Superior temporal gyrus (tissue), 1 donor: ENCODE measurements around the gene NPY5R.

Experiments
- DNase-seq: peaks from one replicate; pipeline ENCODE4 v3.0.0-alpha.2; 2016; ENCODE audit errors: extremely low spot score

NPY5R gene

DNA sequence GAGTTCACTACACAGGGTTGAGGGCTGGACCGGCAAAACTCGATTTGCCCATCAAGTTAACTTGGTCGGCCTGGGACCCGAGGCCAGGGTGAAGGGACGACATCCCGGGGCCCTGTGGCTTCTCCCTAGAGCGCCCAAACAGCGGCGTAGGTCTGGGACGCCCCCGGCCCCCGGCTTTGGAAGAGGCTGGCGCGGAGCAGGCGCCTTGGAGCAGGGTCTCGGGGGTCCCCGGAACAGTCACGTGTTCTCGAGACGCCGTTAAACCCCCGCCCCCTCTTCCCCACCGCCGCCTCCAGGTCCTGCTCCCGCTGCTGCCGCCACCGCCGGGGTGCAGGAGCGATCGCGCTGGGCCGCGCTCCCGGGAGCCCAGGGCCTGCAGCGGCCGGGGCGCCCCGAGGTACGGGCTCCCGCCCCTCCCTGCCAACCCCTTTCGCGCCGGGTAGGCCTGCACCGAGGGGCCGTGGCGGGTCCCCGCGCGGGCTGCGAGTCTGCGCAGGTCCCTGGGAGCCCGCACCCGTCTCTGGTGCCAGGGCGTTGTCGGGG is at the start of gene NPY5R:
NPY5R (plus strand) TSS at position 289 of the 543 bp plus-strand sequence. CDS start 6,382 bp downstream, outside the sequence.
- DNase-seq, result no peak

DNA sequence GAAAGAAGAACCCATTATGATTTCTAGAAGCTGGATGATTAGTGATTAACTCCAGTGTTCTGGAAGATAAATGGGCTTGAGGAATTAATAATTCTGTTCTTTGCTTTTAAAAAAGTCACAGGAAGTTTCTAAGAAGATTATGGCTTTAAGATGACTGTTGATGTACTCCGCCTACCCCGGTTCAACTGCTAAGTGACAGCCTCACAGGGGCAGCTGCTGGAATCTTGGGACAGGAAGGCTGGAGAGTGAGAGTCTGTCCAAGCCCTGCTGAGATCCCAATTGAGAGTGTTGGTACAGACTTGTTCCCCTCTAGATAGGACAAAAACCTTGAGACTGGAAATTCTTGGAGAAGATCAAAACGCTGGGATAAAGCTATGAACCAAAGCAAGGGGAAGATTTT is 48.6 kb upstream of the NPY5R start:
- DNase-seq, result no peak

GRCh38 chr4:163300445-163300844 is 43.2 kb upstream of the NPY5R start:
- DNase-seq, result no peak

GRCh38 chr4:163303069-163303468 is 40.6 kb upstream of the NPY5R start:
- no peak for DNase-seq

DNA sequence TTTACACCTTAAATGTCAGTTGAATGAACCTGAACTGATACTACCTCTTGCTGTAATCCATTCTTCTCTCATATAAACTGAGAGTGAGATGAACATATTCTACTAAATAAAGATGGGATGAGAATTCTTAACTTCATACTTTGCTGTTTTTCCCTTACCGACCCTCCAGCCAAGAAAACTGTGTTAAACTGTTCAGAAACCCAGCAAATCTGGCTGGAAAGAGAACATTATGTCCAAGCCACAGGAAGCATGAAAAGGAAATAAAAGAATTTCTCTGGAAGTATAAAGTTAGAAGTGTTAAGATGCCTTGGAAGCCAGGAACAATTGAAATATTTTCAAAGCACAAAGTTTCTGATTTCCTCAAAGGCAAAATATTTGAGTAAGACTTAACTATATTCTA is 34.2 kb upstream of the NPY5R start:
- DNase-seq, result no peak

- DNase-seq, result no peak
Measured at GRCh38 chr4:163317110-163317509, 26.6 kb upstream of the NPY5R start.

DNA sequence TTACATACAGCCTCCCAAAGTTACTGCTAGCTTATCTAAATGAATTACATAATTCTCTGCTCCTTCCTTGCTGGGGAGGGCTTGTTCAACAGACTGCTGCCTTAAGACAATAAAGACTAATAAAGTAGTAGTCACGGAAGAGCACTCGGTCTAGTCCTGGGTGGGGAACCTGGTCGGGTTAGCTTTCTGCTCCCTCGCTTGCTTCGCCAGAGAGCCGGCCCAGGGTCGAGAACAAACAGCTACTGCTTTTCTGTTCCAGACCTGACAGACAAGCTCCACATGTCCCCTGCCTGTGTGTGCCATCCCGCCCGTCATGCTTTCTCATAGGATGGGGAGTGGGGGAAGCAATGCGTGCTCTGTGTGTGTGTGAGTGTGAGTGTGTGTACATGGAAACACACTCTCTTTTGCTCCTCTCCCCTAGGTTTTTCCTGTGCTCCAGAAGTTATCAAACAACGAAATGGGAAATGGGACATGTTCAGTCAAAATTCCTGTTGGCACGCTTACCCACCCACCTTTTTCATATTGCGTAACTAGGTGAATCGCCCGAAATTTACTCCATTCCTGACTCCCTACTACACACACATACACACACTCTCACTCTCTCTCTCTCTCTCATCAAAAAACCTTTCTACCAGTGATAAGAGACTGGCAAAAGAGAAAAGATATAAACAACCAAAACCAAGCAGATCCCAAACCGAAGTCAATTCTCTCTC is 12.6 kb upstream of the NPY5R start:
- no peak for DNase-seq

- no peak for DNase-seq
Measured at GRCh38 chr4:163331629-163332376, 11.9 kb upstream of the NPY5R start.

- peak; percentile 83 for DNase-seq
Measured at GRCh38 chr4:163332526-163333406, 10.9 kb upstream of the NPY5R start, which contains the start of gene NPY1R. Gene NPY1R (minus strand): TSS chr4:163332596. CDS start chr4:163326554, 6,042 bp downstream.

DNA sequence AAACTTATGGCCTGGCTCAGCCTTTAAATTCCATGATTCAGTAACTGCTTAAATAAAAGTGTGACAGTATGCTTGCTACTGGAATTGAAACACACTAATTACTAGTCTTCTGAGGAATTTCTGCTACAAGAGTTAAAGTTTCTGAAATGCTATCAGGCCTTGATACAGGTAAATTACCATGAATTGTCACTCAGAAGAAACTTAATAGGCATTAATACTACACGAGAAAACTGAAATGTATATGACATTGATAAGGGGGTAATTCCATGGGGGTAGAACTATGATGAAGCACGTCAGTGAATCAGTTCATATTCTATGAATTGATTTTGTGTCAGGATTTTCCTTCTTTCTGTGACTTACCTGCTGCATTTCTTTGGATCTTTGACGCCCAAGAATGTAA is 8.3 kb upstream of the NPY5R start:
- DNase-seq, result no peak

DNA sequence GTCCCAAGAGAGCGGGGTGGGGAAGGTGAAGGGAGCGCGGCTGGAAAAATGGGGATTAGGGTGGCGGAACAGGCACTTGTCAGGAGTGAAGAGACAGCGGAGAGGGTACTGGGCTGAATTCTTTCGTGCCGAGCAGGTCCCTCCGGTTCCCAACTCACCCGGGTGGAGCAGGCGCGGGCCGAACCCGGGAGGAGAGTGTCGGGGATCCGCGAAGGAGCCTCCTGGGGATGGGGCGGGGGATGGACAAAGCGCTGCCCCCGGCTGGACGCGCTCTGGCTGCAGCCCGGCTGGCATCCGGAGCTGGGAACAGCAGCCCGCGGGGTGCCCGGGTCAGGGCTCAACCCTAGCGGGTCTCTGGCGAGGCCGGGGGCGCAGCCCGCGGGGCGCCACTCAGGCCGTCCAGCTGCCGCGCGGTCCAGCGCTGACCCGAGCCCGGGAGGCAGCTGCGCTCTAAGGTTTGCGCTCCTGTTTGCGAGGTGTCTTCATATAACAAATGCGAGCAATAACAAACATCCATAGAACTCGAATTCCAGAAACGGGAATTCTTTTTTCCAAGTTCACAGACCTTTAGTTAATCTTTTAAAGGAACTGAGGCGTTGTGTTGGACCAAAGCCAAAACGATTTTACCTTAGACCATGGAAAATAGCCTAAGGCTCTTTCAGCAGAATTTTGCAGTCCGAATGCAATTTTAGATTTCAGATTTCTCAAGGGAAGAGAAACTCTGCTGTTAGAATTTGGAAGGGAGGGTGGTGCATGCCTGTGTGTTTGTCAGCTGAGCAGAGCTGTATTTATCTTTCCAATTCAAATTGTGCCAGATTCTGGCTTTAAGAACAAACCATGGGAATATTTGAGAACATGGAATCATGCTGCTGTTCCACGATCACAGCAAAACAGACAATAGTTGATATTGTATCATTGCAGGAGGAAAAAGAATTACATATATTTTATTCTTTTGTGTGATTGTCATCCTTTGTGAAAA is 744 bp downstream of the NPY5R start:
- DNase-seq, result peak; percentile 62

GRCh38 chr4:163350672-163351071 is 7.0 kb downstream of the NPY5R start:
- no peak for DNase-seq

DNA sequence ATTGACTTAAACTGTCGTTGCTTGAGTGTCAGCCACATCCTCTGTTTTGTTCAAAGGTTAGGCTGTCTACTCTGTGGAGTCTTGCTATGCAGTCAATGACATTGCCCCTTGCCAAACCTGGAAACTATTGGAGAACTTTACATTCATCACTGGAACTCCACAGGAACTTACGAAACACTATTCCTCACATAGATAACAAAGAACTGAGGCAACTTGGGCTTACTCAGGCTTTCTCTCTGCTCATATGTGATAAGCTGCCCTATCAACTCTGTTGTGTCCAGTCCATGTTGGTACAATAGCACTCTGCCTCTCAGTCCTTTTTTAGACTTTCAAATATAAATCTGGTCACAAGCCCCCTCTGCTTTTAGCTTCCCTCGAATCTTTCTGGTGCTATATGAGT is 9.4 kb downstream of the NPY5R start:
- no peak for DNase-seq

GRCh38 chr4:163356104-163356503 is 12.4 kb downstream of the NPY5R start:
- DNase-seq, result no peak

DNA sequence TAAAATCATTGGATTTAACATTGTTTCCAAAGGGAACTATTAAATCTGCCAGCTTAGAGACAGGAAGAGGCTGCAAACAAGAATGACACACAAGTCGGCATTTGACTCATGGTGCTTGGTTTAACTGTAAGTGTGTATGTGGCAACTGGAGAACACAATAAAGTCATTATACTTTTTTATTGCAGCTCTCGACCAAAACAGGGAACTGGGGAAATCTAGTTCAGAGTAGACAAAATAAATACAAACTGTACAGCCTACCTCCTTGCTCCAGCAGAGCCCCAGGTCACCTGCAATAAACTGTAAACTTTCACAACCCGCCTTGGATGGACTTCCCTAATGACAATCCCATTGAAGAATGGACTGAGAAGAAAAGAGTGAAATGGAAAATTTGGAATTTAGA is 24.0 kb downstream of the NPY5R start:
- DNase-seq, result no peak

DNA sequence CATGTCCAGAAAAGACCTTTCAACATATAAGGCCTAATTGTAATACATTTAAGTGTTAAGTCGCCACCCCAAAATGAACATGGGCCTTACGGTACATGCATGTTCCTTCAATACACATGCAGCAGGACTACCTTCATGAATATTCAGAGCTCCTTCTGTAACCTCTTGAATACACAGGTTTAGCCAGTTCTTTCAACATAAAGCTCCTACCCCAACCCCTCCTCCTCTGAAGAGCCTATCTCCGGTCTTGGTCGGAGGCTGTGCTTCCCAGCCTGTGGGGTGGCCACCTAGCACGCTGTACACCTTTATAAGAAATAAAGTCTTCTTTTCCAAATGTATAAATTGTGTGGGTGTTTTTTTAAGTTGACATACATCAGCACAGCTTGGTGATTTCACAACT is 28.3 kb downstream of the NPY5R start:
- DNase-seq, result no peak

- DNase-seq, result no peak
Measured at GRCh38 chr4:163378661-163379060, 35.0 kb downstream of the NPY5R start.

DNA sequence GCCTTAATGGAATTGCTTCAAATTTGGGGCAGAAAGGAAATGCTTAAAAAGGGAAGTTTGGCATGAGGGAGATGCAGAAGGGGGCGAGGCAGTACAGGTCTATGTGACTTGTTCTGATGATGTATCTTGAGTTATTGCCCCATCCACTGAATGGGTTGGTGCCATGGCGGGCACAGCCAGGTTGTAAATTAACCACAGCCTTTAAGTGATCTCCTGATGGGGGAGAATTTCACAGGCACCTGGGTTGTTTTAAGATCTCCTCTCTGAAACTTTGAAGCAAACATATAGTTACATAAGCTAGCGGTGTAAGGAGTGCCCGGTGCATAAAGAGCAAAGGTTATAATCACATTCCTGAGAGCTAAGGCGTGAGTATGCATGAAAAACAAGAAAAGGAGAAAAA is 37.0 kb downstream of the NPY5R start:
- DNase-seq, result no peak

- no peak for DNase-seq
Measured at GRCh38 chr4:163382178-163382869, 38.6 kb downstream of the NPY5R start.

DNA sequence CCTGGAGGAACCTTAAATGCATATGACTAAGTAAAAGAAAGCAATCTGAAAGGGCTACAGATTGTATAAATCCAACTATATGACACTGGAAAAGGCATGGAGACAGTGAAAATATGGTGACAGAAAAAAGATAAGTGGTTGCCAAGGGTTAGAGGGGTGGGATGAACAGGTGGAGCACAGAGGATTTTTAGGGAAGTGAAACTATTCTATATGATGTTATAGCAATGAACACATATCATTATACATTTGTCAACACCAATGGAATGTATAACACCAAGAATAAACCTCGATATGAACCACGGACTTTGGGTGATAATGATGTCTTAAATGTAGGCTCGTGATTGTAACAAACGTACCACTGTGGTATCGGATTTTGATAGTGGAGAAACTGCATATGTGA is 40.7 kb downstream of the NPY5R start:
- no peak for DNase-seq
